ENCODE data around the gene ABCC4. TPM values are rescaled to one million over a fixed set of nuclear protein-coding genes. Genes with fewer than 3 reads are reported as not detected.

ABCC4 gene
- total RNA-seq, 1 donor from 2014 or later: 11.7 TPM

DNA sequence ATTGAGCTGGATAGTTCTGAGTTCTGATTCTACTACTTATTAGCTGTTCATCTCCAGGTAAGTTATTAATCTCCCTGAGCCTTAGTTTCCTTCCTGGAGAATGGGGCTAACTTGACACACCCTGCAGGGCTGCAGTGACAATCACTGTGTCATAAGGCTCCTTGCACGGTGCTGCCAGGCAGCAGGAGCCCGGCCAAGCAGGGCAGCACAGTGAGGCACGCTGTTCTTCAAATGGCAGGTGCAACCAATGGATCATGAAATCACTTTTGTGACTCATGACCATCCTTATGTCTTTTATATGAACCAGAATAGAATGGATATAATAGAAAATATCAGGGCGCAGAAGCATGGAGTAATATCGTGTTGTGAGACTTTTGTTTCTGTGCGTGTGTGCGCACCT, 242.6 kb downstream of the ABCC4 start:
- DNase-seq (no peak), ATAC-seq (ENCODE audit: low read depth) (no peak)
- TF ChIP-seq, protein P1, sequence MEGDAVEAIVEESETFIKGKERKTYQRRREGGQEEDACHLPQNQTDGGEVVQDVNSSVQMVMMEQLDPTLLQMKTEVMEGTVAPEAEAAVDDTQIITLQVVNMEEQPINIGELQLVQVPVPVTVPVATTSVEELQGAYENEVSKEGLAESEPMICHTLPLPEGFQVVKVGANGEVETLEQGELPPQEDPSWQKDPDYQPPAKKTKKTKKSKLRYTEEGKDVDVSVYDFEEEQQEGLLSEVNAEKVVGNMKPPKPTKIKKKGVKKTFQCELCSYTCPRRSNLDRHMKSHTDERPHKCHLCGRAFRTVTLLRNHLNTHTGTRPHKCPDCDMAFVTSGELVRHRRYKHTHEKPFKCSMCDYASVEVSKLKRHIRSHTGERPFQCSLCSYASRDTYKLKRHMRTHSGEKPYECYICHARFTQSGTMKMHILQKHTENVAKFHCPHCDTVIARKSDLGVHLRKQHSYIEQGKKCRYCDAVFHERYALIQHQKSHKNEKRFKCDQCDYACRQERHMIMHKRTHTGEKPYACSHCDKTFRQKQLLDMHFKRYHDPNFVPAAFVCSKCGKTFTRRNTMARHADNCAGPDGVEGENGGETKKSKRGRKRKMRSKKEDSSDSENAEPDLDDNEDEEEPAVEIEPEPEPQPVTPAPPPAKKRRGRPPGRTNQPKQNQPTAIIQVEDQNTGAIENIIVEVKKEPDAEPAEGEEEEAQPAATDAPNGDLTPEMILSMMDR (IDR thresholded peaks at IDR 0.05): no peak
- Mint-ChIP-seq H3K4me1 (no peaks in the 10 kb centered on the region), H3K4me3 (no peak overlapping the region), H3K36me3 (ENCODE audit: low read depth) (peaks cover 13% of the 10 kb centered on the region), H3K9me3 (no peaks in the 10 kb centered on the region), H3K27me3 (no peaks in the 10 kb centered on the region), H3K27ac (no peak overlapping the region)
- intact Hi-C loops (cut with micrococcal nuclease): no loop called here
- ChIA-PET CTCF (no interaction called here), POLR2A (no interaction called here)

DNA sequence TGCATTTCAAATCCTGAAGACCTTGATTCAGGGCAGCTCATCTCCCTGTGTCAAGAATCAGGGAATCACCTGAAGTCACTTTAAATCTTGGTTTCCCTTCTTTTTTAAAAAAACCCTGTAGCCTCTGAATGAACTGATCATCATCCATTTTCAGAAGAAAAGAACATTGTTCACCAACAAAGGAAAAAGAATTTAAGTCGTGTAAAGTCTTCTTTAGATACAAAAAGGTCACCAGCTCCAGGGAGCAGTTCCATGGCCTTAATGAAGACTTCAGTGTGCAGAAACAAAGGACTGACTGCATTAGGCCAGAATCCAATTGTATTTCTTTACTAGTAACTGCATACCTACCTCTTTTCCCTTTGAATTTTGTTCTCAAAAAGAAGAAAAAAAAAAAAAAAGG, 245.0 kb downstream of the ABCC4 start:
- no peaks in the 10 kb centered on the region for H3K27me3 Mint-ChIP-seq
- DNase-seq (no peak), ATAC-seq (ENCODE audit: low read depth) (no peak)
- H3K9me3 Mint-ChIP-seq: no peaks in the 10 kb centered on the region
- TF ChIP-seq, protein P1 (IDR thresholded peaks at IDR 0.05): no peak
- ChIA-PET POLR2A (no interaction called here), CTCF (no interaction called here)
- H3K4me3 Mint-ChIP-seq: no peak overlapping the region
- no peaks in the 10 kb centered on the region for H3K4me1 Mint-ChIP-seq
- H3K27ac Mint-ChIP-seq: no peak overlapping the region
- peaks cover 3% of the 10 kb centered on the region for H3K36me3 Mint-ChIP-seq (ENCODE audit: low read depth)
- intact Hi-C loops (cut with micrococcal nuclease): no loop called here

DNA sequence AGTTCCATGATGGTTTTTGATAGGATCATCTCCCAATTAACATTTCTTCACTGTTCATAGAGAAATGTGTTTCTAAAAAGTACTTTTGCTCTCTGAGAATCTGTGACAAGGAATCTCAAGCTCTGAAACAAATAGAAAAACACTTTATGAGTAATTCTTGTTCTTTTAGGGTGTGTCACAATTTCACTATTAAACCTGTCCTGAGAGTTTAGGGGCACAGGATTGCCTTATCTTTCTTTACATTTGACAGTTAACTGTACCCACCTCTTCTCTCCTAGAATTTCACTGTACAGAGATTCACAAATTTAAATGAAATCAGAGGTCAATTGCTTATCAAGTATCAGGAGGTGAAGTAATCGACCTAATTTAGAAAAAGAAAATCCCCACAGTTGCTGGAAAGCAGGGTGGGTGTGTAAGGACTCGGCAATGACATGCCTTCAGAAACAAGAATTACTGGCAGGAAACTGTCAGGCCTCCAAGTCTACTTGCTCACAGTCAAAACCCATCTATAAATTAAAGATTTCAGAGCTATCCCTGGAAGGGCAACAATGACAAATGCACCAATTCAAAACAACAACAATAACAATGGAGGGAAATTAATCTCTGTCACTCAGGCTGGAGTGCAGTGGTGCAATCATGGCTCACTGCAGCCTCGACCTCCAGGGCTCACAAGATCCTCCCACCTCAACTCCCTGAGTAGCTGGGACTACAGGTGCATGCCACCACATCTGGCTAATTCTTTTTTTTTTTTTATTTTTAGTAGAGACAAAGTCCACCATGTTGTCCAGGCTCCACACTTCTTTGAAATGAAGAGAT, 250.2 kb downstream of the ABCC4 start:
- POLR2A ChIA-PET: no interaction called here
- intact Hi-C loops (cut with micrococcal nuclease): loop anchor here (2.0 kb wide), 1 partner anchor 20 kb away; no protein-coding TSS in a partner anchor
- no peaks in the 10 kb centered on the region for H3K4me1 Mint-ChIP-seq

DNA sequence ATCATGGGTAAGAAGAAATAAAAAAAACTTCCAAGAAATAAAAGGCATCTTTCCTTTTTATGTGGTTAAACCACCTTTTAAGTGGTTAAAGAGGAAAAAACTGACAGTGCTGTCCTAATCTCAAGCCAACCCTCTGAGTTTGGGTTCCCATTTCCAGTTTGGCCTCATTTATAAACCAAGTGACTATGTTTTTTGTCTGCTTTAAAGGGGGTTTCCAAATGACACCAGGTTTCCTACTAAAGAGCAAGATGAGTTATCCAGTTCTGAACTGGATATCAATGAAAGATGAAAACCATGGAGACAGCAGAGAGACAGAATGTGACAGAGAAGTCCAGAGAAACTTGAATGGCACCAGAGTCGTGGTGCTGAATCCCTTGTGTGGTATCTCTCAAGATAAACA, 251.5 kb downstream of the ABCC4 start:
- H3K36me3 Mint-ChIP-seq (ENCODE audit: low read depth): peaks cover 3% of the 10 kb centered on the region
- TF ChIP-seq, protein P1 (IDR thresholded peaks at IDR 0.05): no peak
- no peak overlapping the region for H3K4me3 Mint-ChIP-seq
- no peaks in the 10 kb centered on the region for H3K27me3 Mint-ChIP-seq
- H3K9me3 Mint-ChIP-seq: no peaks in the 10 kb centered on the region
- ChIA-PET CTCF (no interaction called here), POLR2A (no interaction called here)
- no peak for ATAC-seq (ENCODE audit: low read depth)
- no peaks in the 10 kb centered on the region for H3K4me1 Mint-ChIP-seq
- no peak overlapping the region for H3K27ac Mint-ChIP-seq
- intact Hi-C loops (cut with micrococcal nuclease): loop anchor here (2.0 kb wide), 1 partner anchor 21 kb away; no protein-coding TSS in a partner anchor
- DNase-seq: no peak

More for the DNA sequence above, 250.2 kb downstream of the ABCC4 start:
- no peaks in the 10 kb centered on the region for H3K9me3 Mint-ChIP-seq
- H3K27ac Mint-ChIP-seq: no peak overlapping the region
- ATAC-seq (ENCODE audit: low read depth) (no peak), DNase-seq (no peak)
- CTCF ChIA-PET: no interaction called here
- no peaks in the 10 kb centered on the region for H3K27me3 Mint-ChIP-seq
- no peak overlapping the region for H3K4me3 Mint-ChIP-seq
- H3K36me3 Mint-ChIP-seq (ENCODE audit: low read depth): peaks cover 3% of the 10 kb centered on the region
- TF ChIP-seq, protein P1 (IDR thresholded peaks at IDR 0.05): no peak

DNA sequence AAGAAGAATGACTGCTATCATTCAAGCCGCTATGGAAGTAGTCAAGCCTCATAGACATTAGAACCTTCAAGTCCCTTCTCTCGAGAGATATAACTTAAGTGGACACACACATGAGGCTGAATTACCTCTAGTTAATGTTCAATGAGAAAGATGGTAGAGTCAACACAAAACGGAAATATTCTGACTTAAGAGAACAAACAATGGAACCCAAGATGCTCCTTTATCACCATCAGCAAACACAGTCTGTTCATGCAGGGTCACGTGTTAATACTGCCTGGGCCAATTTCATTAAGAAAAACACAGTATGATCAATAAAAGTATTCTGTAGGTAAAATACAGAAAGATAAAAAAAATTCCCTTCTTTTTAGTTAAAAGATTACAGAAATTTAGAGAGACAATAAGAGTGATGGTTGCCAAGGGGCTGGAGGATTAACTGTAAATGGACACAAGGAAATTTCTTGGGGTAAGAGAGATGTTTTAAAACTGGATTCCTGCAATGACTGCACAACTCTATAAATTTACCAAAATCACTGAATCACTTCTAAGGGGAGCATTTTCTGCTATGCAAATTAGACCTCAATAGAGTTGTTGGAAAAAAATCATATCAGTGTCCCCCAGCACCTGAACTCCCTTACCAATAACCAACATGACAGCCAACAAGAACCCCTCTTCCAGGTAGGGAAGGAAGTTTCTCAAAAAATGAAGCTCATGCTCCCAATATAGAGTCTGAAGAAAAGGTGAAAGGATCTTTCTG, 256.6 kb downstream of the ABCC4 start:
- TF ChIP-seq, protein P1 (IDR thresholded peaks at IDR 0.05): no peak
- ATAC-seq (ENCODE audit: low read depth): no peak
- no peak overlapping the region for H3K27ac Mint-ChIP-seq
- POLR2A ChIA-PET: no interaction called here
- H3K36me3 Mint-ChIP-seq (ENCODE audit: low read depth): peaks cover 20% of the 10 kb centered on the region
- no peaks in the 10 kb centered on the region for H3K9me3 Mint-ChIP-seq
- CTCF ChIA-PET: no interaction called here
- no peaks in the 10 kb centered on the region for H3K27me3 Mint-ChIP-seq
- no peak overlapping the region for H3K4me3 Mint-ChIP-seq
- H3K4me1 Mint-ChIP-seq: no peaks in the 10 kb centered on the region
- no peak for DNase-seq
- intact Hi-C loops (cut with micrococcal nuclease): no loop called here
